Measurements from ENCODE around the gene EXOC5. TPM values are rescaled to one million over a fixed set of nuclear protein-coding genes. Genes with fewer than 3 reads are reported as not detected.

EXOC5 gene
- total RNA-seq, 4 donors from 2014 or later: 31.4 to 38.5 (median 38.0) TPM

- peaks cover 0 to 12% (median 0%) of the 10 kb centered on the region in 4 donors for H3K27me3 ChIP-seq
- DNase-seq: no peak
- intact Hi-C loops (cut with DNase I): no loop called here
- no peak overlapping the region for H3K4me3 ChIP-seq
- 89 to 92% methylated on average over 3 to 4 of the region's 4 CpGs for WGBS, 2 donors
- H3K9me3 ChIP-seq: no peaks in the 10 kb centered on the region
- no peaks in the 10 kb centered on the region for H3K36me3 ChIP-seq
- TF ChIP-seq POLR2A (IDR thresholded peaks at IDR 0.05) (no peak), CTCF (IDR thresholded peaks at IDR 0.05) (no peak)
- H3K4me1 ChIP-seq: no peaks in the 10 kb centered on the region
- no peak overlapping the region for H3K27ac ChIP-seq
Observed at GRCh38 chr14:57153286-57153685, 115.4 kb downstream of the EXOC5 start.

Other genes starting within 250 kb of the EXOC5 start
- gene AP5M1, start 66 bp upstream of the EXOC5 start, total RNA-seq: 10 to 100 TPM; 24.1 to 34.2 (median 31.7) TPM
- 10 to 100 TPM in 3 of 4 donors, 1 to 10 TPM in 1; 7.8 to 13.9 (median 12.8) TPM for gene NAA30, start 121.7 kb upstream of the EXOC5 start, total RNA-seq
- gene CCDC198, start 225.0 kb upstream of the EXOC5 start, total RNA-seq: not detected